DOHH2 (cell line): ENCODE measurements around the gene LRRC19.
A peak's percentile ranks its signal among the peaks of the same experiment; 100 is the strongest.

Experiments used
- H3F3A ChIP-seq: fragments of 200-600 bp; sonication (generic), shearing (Covaris generic); 2 replicates; pipeline ENCODE4 v1.6.0; 2016; ENCODE audit warnings: antibody characterized with exemption, mild to moderate bottlenecking; ENCODE audit not compliant: control insufficient read depth, insufficient read depth
- H3K27ac ChIP-seq: fragments of 200-600 bp; sonication (generic); 2 replicates; pipeline ENCODE4 v1.5.1; 2014; ENCODE audit warnings: low read depth, mild to moderate bottlenecking, low read length, moderate library complexity
- H3K27me3 ChIP-seq: fragments of 200-600 bp; sonication (generic); 2 replicates; pipeline ENCODE4 v1.6.1; 2014; ENCODE audit warnings: mild to moderate bottlenecking, low read length, mixed read lengths; ENCODE audit not compliant: control insufficient read depth
- H3K36me3 ChIP-seq: fragments of 200-600 bp; sonication (generic); 2 replicates; pipeline ENCODE4 v1.6.1; 2014; ENCODE audit warnings: mild to moderate bottlenecking, low read length, moderate library complexity, mixed read lengths; ENCODE audit not compliant: control insufficient read depth
- H3K4me1 ChIP-seq: fragments of 200-600 bp; sonication (generic); 2 replicates; pipeline ENCODE4 v1.6.1; 2014; ENCODE audit warnings: mild to moderate bottlenecking, low read length, mixed read lengths; ENCODE audit not compliant: control insufficient read depth
- H3K4me2 ChIP-seq: fragments of 200-600 bp; sonication (generic); 2 replicates; pipeline ENCODE4 v1.6.0; 2014; ENCODE audit warnings: mild to moderate bottlenecking, low read length, moderate library complexity
- H3K4me3 ChIP-seq: fragments of 200-600 bp; sonication (generic); 2 replicates; pipeline ENCODE4 v1.5.1; 2014; ENCODE audit warnings: mild to moderate bottlenecking, low read length, mixed read lengths
- H3K79me2 ChIP-seq: fragments of 200-600 bp; sonication (generic); 2 replicates; pipeline ENCODE4 v1.6.1; 2014; ENCODE audit warnings: mild to moderate bottlenecking, low read length, mixed read lengths; ENCODE audit not compliant: control insufficient read depth
- H3K9me2 ChIP-seq: fragments of 200-600 bp; sonication (generic); replicated peaks from 2 replicates; pipeline ENCODE4 v1.6.1; 2014; ENCODE audit warnings: mild to moderate bottlenecking, low read length, mixed read lengths; ENCODE audit not compliant: control insufficient read depth
- H3K9me3 ChIP-seq: fragments of 200-600 bp; sonication (generic); 2 replicates; pipeline ENCODE4 v1.6.1; 2014; ENCODE audit warnings: antibody characterized with exemption, low read length, mixed read lengths; ENCODE audit not compliant: control insufficient read depth, insufficient read depth
- H4K20me1 ChIP-seq: fragments of 200-600 bp; sonication (generic); 2 replicates; pipeline ENCODE4 v1.6.0; 2014; ENCODE audit warnings: low read depth, mild to moderate bottlenecking, antibody characterized with exemption, low read length, moderate library complexity; ENCODE audit not compliant: control insufficient read depth, insufficient read depth
- EZH2phosphoT487 ChIP-seq: fragments of 200-600 bp; sonication (generic); IDR thresholded peaks from 2 replicates; pipeline ENCODE4 v1.6.1; 2017; ENCODE audit warnings: borderline replicate concordance, mild to moderate bottlenecking, antibody characterized with exemption, low read length, moderate library complexity, mixed read lengths
- TF ChIP-seq, protein P1 (sequence below): fragments of 200-600 bp; sonication (generic); IDR thresholded peaks from one replicate; pipeline ENCODE4 v1.5.1; 2014; ENCODE audit warnings: antibody characterized with exemption, mild to moderate bottlenecking, low read depth, low read length; ENCODE audit not compliant: poor library complexity, severe bottlenecking

Gene LRRC19

DNA sequence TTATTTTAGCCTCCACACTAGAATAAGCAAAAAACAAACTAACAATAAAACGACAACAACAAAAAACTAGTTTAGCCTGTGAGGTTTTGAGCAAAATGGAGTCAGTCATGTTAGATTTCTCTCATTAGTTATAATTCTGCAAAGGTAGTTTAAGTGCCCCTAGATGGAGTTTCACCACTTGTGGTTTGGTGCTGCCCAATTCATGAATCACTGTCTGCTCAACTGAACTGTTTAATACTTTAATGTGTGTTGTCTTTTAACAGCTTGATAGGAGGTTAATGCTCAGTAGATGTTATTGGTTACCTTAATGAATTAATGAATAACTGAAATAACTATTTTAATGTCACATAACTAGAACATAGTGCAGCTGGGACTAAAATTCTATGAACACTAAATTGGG is 55.0 kb downstream of the LRRC19 start:
- TF ChIP-seq, protein P1, sequence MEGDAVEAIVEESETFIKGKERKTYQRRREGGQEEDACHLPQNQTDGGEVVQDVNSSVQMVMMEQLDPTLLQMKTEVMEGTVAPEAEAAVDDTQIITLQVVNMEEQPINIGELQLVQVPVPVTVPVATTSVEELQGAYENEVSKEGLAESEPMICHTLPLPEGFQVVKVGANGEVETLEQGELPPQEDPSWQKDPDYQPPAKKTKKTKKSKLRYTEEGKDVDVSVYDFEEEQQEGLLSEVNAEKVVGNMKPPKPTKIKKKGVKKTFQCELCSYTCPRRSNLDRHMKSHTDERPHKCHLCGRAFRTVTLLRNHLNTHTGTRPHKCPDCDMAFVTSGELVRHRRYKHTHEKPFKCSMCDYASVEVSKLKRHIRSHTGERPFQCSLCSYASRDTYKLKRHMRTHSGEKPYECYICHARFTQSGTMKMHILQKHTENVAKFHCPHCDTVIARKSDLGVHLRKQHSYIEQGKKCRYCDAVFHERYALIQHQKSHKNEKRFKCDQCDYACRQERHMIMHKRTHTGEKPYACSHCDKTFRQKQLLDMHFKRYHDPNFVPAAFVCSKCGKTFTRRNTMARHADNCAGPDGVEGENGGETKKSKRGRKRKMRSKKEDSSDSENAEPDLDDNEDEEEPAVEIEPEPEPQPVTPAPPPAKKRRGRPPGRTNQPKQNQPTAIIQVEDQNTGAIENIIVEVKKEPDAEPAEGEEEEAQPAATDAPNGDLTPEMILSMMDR, result no peak
- TF ChIP-seq EZH2phosphoT487, result no peak
- Histone ChIP-seq H3K36me3 (peaks cover 4% of the 10 kb centered on the region; the same call in 1 of the 2 replicates), H3F3A (peaks cover 22% of the 10 kb centered on the region), H3K4me2 (no peak overlapping the region), H4K20me1 (no peaks in the 10 kb centered on the region; the same call in 1 of the 2 replicates), H3K9me2 (no peaks in the 10 kb centered on the region), H3K79me2 (peaks cover 19% of the 10 kb centered on the region), H3K4me1 (peaks cover 34% of the 10 kb centered on the region), H3K4me3 (no peak overlapping the region), H3K27ac (no peak overlapping the region), H3K27me3 (no peaks in the 10 kb centered on the region), H3K9me3 (no peaks in the 10 kb centered on the region)

DNA sequence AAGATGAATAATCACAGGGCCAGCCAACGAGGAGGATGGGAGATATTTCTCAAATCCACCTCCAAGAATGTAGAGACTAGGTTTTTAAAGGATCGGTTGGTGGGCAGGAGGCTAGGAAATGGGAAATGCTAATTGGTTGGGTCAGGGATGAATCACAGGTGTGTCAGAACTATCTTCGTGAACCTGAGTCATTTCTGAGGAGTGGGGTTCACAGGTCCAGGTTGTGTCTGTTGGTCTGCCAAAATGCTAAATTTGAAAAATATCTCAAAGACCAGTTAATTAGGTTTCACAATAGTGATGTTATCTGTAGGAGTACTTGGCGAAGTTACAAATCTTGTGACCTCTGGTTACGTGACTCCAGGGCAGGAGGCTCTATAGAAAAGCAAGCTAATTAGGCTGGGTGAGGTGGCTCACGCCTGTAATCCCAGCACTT is 55.8 kb downstream of the LRRC19 start:
- H4K20me1 ChIP-seq, result no peaks in the 10 kb centered on the region; the same call in 1 of the 2 replicates
- H3K27me3 ChIP-seq, result no peaks in the 10 kb centered on the region
- TF ChIP-seq, protein P1, result no peak
- no peak for TF ChIP-seq EZH2phosphoT487
- no peaks in the 10 kb centered on the region for H3K9me2 ChIP-seq
- peaks cover 16% of the 10 kb centered on the region for H3F3A ChIP-seq
- no peaks in the 10 kb centered on the region for H3K9me3 ChIP-seq
- H3K4me2 ChIP-seq, result no peak overlapping the region
- no peak overlapping the region for H3K27ac ChIP-seq
- H3K36me3 ChIP-seq, result peaks cover 4% of the 10 kb centered on the region; the same call in 1 of the 2 replicates
- H3K4me1 ChIP-seq, result peaks cover 33% of the 10 kb centered on the region
- H3K79me2 ChIP-seq, result peaks cover 28% of the 10 kb centered on the region
- H3K4me3 ChIP-seq, result no peak overlapping the region

DNA sequence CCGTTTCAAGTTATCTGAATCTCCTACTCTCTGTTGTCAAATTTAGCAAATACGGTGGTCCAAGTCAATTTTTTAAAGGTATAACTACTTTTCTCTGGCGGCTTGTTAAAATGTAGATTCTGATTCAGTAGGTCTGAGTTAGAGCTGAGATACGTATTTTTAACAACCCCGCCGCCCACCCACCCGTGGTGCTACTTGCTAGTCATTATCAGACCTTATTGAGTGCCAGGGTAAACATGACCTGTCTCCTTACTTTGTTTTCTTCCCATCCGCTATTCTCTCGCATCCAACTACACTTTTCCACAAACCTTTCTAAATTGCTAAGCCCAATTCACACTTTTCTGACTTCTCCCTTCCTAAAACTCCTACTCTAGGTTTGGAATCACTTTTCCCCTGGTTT is 57.7 kb downstream of the LRRC19 start:
- H3K36me3 ChIP-seq, result peaks cover 18% of the 10 kb centered on the region
- H3K4me2 ChIP-seq, result peak overlapping the region; percentile 94
- no peak for TF ChIP-seq EZH2phosphoT487
- TF ChIP-seq, protein P1, result no peak
- peaks cover 47% of the 10 kb centered on the region for H3K79me2 ChIP-seq
- no peaks in the 10 kb centered on the region for H3K27me3 ChIP-seq
- H3F3A ChIP-seq, result 0 out of 2 replicates have a peak, but pooled peaks cover 5% of the 10 kb centered on the region
- H3K4me1 ChIP-seq, result peaks cover 21% of the 10 kb centered on the region
- H3K27ac ChIP-seq, result peak overlapping the region; percentile 65
- no peaks in the 10 kb centered on the region; the same call in 1 of the 2 replicates for H4K20me1 ChIP-seq
- no peaks in the 10 kb centered on the region for H3K9me2 ChIP-seq
- peak overlapping the region; percentile 91 for H3K4me3 ChIP-seq
- no peaks in the 10 kb centered on the region for H3K9me3 ChIP-seq
